HepG2 (cell line): ENCODE measurements around the gene NR2F1. TPM values are rescaled to one million over a fixed set of nuclear protein-coding genes. Genes with fewer than 3 reads are reported as not detected.

Experiments used
- ATAC-seq: fragments of 200-7000 bp; cut with Tn5 transposase; 3 replicates; pipeline ENCODE4 v1.9.1; 2020; ENCODE audit warnings: mild to moderate bottlenecking, moderate library complexity
- BruUV-seq: library from RNA; stranded (reverse); fragments of 400-500 nt; replicated peaks from 2 replicates; lab custom pipeline; 2021; lab: Mats Ljungman, UMichigan
- CTCF ChIA-PET: fragments of 300-600 bp; formaldehyde crosslinking; extraction: SDS; loops from one replicate; lab custom pipeline; 2021; ENCODE audit warnings: low total read pairs, inconsistent platforms, low intra/inter-chr PET ratio; lab: Yijun Ruan, JAX
- POLR2A ChIA-PET: fragments of 350-600 bp; sonication (Branson Sonifier 250); formaldehyde crosslinking; loops from one replicate; lab custom pipeline; 2020; ENCODE audit warnings: antibody characterized with exemption, inconsistent platforms; lab: Yijun Ruan, JAX
- DNase-seq: peaks from one replicate; pipeline ENCODE4 v3.0.0-alpha.2; 2015; ENCODE audit warnings: low spot score
- FAIRE-seq: peaks from 3 replicates; lab custom pipeline; 2011; peaks lifted over from hg19 to GRCh38; lab: Jason Lieb, UNC
- H2AFZ ChIP-seq: one replicate; pipeline ENCODE4 v1.6.1; 2011; ENCODE audit warnings: low read length, inconsistent platforms
- H3K27ac ChIP-seq: fragments of 300-600 bp; 3 replicates; pipeline ENCODE4 v1.8.0; 2011; ENCODE audit warnings: mixed run types, mild to moderate bottlenecking, mixed read lengths, low read length, inconsistent platforms; ENCODE audit not compliant: insufficient read depth; ENCODE audit errors: extremely low read length
- H3K27me3 ChIP-seq, 2 experiments: fragments of 200-600 bp in 1 of 2; 2 replicates in 1 of 2; 3 replicates in 1 of 2; pipeline versions ENCODE4 v1.6.0 to v1.8.0; 2011; ENCODE audit warnings: low read length in 2 of 2, mild to moderate bottlenecking in 2 of 2, moderate library complexity in 2 of 2, inconsistent platforms in 1 of 2; ENCODE audit not compliant: insufficient read depth in 2 of 2, control insufficient read depth in 1 of 2
- H3K36me3 ChIP-seq, 2 experiments: fragments of 200-600 bp in 1 of 2; replicated peaks in 1 of 2; 2 replicates in 1 of 2; 3 replicates in 1 of 2; pipeline versions ENCODE4 v1.5.1 to v1.8.0; 2011; ENCODE audit warnings: low read length in 2 of 2, inconsistent platforms in 1 of 2; ENCODE audit not compliant: insufficient read depth in 2 of 2, control insufficient read depth in 1 of 2
- H3K4me1 ChIP-seq: 2 replicates; pipeline ENCODE4 v1.5.1; 2012; ENCODE audit warnings: low read length, inconsistent platforms; ENCODE audit not compliant: insufficient read depth
- H3K4me2 ChIP-seq: 2 replicates; pipeline ENCODE4 v1.6.0; 2011; ENCODE audit warnings: low read depth, low read length, inconsistent platforms
- H3K4me3 ChIP-seq, 3 experiments: fragments of 200-600 bp in 1 of 3; sonication (generic), shearing (Covaris generic) in 1 of 3; replicated peaks in 1 of 3; 2 replicates each; pipeline ENCODE4 v1.5.1; 2011 to 2016; ENCODE audit warnings: low read length in 3 of 3, inconsistent platforms in 2 of 3, low read depth in 2 of 3, mild to moderate bottlenecking in 2 of 3, control low read depth in 1 of 3, mixed read lengths in 1 of 3; ENCODE audit not compliant: insufficient read depth in 1 of 3
- H3K79me2 ChIP-seq: one replicate; pipeline ENCODE4 v1.6.1; 2011; ENCODE audit warnings: low read length, inconsistent platforms; ENCODE audit not compliant: insufficient read depth
- H3K9ac ChIP-seq: 2 replicates; pipeline ENCODE4 v1.6.0; 2011; ENCODE audit warnings: mild to moderate bottlenecking, low read depth, low read length, inconsistent platforms; ENCODE audit not compliant: insufficient read depth
- H3K9me3 ChIP-seq: 2 replicates; pipeline ENCODE4 v1.5.1; 2012; ENCODE audit warnings: mild to moderate bottlenecking, low read length
- H4K20me1 ChIP-seq: 2 replicates; pipeline ENCODE4 v1.6.0; 2011; ENCODE audit warnings: inconsistent platforms, mild to moderate bottlenecking, low read length, moderate library complexity; ENCODE audit not compliant: insufficient read depth
- ATF2 ChIP-seq: sonication (generic); formaldehyde crosslinking; IDR thresholded peaks from 2 replicates; pipeline ENCODE4 v1.4.0; 2020; ENCODE audit warnings: missing genetic modification reagents
- HIC2 ChIP-seq: sonication (generic); formaldehyde crosslinking; IDR thresholded peaks from 2 replicates; pipeline ENCODE4 v1.9.0; 2022; ENCODE audit warnings: low read depth, missing genetic modification reagents
- HNRNPLL ChIP-seq: fragments of 200-400 bp; formaldehyde crosslinking; IDR thresholded peaks from 2 replicates; pipeline ENCODE4 v1.6.1; 2017; ENCODE audit warnings: mild to moderate bottlenecking, low read depth, low read length; ENCODE audit not compliant: poor library complexity, severe bottlenecking
- KDM1A ChIP-seq: IDR thresholded peaks from 2 replicates; pipeline ENCODE4 v1.6.1; 2016; ENCODE audit warnings: missing compliant biosample characterization
- TP53 ChIP-seq: sonication (generic); formaldehyde crosslinking; conservative IDR thresholded peaks from 2 replicates; pipeline ENCODE4 v1.4.0; 2020; ENCODE audit warnings: missing genetic modification reagents
- ZBTB1 ChIP-seq: sonication (generic); formaldehyde crosslinking; IDR thresholded peaks from 2 replicates; pipeline ENCODE4 v1.4.0; 2020; ENCODE audit warnings: missing genetic modification reagents, borderline replicate concordance
- ZNF274 ChIP-seq: sonication (generic); formaldehyde crosslinking; IDR thresholded peaks from 2 replicates; pipeline ENCODE4 v1.5.1; 2020; ENCODE audit warnings: mild to moderate bottlenecking, missing genetic modification reagents
- WGBS: methylation state at CpG from one replicate; pipeline ENCODE4 v1.1.6; 2017; ENCODE audit warnings: low lambda C conversion rate; 5-methylcytosine and 5-hydroxymethylcytosine counted together
- in situ Hi-C: cut with HindIII; loops from 2 replicates; pipeline ENCODE4 v1.10.0; 2017; ENCODE audit warnings: low pct_unique_long_range_greater_than_20kb; ENCODE audit not compliant: extremely low pct_ligation_motif_present
- intact Hi-C: fragments of 100-400 bp; cut with micrococcal nuclease; formaldehyde crosslinking; loops from one replicate; pipeline ENCODE4 v1.10.0; 2022; ENCODE audit not compliant: unreplicated experiment
- polyA plus RNA-seq, 8 experiments: library from polyadenylated mRNA; depleted of rRNA in 3 of 8; stranded (reverse) in 7 of 8; unstranded in 1 of 8; fragments of >200 nt; fragmentation: Illumina TruSeq in 4 of 8; extraction: Trizol in 4 of 8; gene quantifications; 2 replicates each; pipeline versions ENCODE4 v1.2.1 to v1.2.3, GENCODE V29; 2011 to 2016; ENCODE audit warnings: low read depth in 4 of 8, missing spikeins in 1 of 8, mixed read lengths in 1 of 8; ENCODE audit not compliant: insufficient read depth in 1 of 8
- total RNA-seq, 5 experiments: library from RNA; depleted of rRNA; stranded (reverse); fragments of >200 nt; fragmentation: Illumina TruSeq; extraction: Trizol; gene quantifications; 2 replicates each; pipeline ENCODE4 v1.2.3, GENCODE V29; 2016; ENCODE audit warnings: low read depth in 1 of 5
- TF ChIP-seq, protein P1 (sequence below), 2 experiments: fragments of 450-650 bp in 1 of 2; sonication (generic) in 1 of 2; formaldehyde crosslinking in 1 of 2; IDR thresholded peaks; 2 replicates each; pipeline versions ENCODE4 v1.6.1 to v1.8.0; 2016 to 2022; ENCODE audit warnings: antibody characterized with exemption in 1 of 2, mild to moderate bottlenecking in 1 of 2, missing genetic modification reagents in 1 of 2

Gene NR2F1
- total and polyA plus RNA-seq, 2 of the 13 experiments (the other 11 are each of a cell fraction or from before 2014, with no cell fraction given), result 17.1 to 59.7 TPM

DNA sequence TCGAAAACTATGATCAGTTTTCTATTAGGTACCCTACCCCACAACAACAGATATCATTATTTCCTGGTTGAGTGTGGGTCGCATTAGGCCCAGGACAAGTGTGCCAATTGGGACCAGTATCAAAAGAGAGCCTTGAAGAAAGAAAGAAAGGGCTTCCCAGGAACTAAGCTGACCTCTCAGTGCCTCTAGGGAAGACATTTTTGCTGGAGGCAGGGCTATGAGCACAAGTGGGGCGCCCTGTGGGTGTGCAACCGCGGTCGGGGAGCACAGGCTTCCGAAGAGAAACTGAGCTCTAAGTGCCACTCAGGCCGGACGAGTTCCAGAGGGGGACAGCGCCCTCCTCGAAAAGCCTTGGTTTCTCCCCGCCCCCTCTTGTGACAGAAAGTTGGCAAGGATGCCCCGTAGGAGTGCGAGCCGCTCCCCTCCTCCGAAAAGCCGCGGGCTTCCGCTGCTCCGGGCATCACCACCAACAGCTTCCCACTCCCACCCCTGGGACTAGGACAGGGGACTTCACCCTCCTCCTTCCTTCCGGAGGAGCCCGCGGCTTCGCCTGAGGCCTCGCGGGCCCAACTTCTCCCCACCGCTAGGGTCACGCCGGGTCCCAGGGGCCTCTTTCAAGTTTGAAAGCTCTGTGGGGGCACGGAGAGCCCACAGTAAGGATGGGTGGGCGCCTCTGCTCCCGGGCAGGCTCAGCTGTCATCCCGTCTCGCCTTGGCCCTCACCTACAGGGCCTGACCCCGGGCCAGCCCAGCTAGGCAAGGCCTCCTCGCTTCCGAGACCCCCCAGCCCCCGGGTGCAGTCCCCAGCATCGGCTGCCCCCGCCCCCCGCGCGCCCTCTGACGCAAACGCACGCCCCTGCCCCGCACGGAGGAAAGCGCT lies 4.0 kb upstream of the NR2F1 start:
- peak overlapping the region; percentile 67 to 96 (median 71); a peak in 5 of 6 replicates for H3K4me3 ChIP-seq
- TF ChIP-seq TP53 (CRISPR knock-in tag) (no peak), ZNF274 (CRISPR knock-in tag) (no peak), KDM1A (CRISPR knock-in tag) (no peak), HNRNPLL (peak; percentile 5), ATF2 (no peak), ZBTB1 (CRISPR knock-in tag) (no peak), HIC2 (no peak)
- TF ChIP-seq, protein P1, sequence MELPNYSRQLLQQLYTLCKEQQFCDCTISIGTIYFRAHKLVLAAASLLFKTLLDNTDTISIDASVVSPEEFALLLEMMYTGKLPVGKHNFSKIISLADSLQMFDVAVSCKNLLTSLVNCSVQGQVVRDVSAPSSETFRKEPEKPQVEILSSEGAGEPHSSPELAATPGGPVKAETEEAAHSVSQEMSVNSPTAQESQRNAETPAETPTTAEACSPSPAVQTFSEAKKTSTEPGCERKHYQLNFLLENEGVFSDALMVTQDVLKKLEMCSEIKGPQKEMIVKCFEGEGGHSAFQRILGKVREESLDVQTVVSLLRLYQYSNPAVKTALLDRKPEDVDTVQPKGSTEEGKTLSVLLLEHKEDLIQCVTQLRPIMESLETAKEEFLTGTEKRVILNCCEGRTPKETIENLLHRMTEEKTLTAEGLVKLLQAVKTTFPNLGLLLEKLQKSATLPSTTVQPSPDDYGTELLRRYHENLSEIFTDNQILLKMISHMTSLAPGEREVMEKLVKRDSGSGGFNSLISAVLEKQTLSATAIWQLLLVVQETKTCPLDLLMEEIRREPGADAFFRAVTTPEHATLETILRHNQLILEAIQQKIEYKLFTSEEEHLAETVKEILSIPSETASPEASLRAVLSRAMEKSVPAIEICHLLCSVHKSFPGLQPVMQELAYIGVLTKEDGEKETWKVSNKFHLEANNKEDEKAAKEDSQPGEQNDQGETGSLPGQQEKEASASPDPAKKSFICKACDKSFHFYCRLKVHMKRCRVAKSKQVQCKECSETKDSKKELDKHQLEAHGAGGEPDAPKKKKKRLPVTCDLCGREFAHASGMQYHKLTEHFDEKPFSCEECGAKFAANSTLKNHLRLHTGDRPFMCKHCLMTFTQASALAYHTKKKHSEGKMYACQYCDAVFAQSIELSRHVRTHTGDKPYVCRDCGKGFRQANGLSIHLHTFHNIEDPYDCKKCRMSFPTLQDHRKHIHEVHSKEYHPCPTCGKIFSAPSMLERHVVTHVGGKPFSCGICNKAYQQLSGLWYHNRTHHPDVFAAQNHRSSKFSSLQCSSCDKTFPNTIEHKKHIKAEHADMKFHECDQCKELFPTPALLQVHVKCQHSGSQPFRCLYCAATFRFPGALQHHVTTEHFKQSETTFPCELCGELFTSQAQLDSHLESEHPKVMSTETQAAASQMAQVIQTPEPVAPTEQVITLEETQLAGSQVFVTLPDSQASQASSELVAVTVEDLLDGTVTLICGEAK (IDR thresholded peaks at IDR 0.05), result no peak
- TF ChIP-seq, protein P1 (CRISPR knock-in tag; IDR thresholded peaks at IDR 0.05), result 0 out of 2 replicates have a peak, but pooled peaks have one; percentile 20

More for the DNA sequence above, 4.0 kb upstream of the NR2F1 start:
- ChIA-PET POLR2A (no interaction called here), CTCF (no interaction called here)
- Histone ChIP-seq H3K36me3 (no peaks in the 10 kb centered on the region), H3K79me2 (peaks cover 6% of the 10 kb centered on the region), H2AFZ (no peak overlapping the region), H3K9me3 (no peaks in the 10 kb centered on the region), H3K4me1 (peaks cover 25% of the 10 kb centered on the region), H3K27me3 (peaks cover 3 to 22% of the 10 kb centered on the region in 2 experiments; a peak in 3 of 5 replicates), H3K9ac (no peak overlapping the region), H4K20me1 (peaks cover 5% of the 10 kb centered on the region), H3K27ac (no peak overlapping the region), H3K4me2 (peak overlapping the region; percentile 18; the same call in 1 of the 2 replicates)
- ATAC-seq (no peak), FAIRE-seq (no peak), DNase-seq (no peak)
- WGBS, result 75% methylated on average over 28 of the region's 49 CpGs
- BruUV-seq, result no TSS peak
- intact Hi-C loops, result loop anchor here (5.0 kb wide), 1 partner anchor 902 kb away; no protein-coding TSS in a partner anchor
- in situ Hi-C loops, result no loop called here
